Activated naive CD4-positive, alpha-beta T cell treated with anti-CD3 and anti-CD28 coated beads, Interleukin-2, amount 50 U/mL, for 72 hours (primary cell): ENCODE data around the gene CDC42EP3. TPM values are rescaled to one million over a fixed set of nuclear protein-coding genes. Genes with fewer than 3 reads are reported as not detected.

ENCODE experiments used
- ATAC-seq, 2 donors: fragments of 150-1000 bp; cut with Tn5 transposase; 2 replicates each; pipeline ENCODE4 v1.10.0; 2021; ENCODE audit warnings: mild to moderate bottlenecking in 2 of 2, moderate library complexity in 2 of 2
- DNase-seq, 2 donors: peaks; one replicate each; pipeline ENCODE4 v3.0.0; 2021 to 2022; ENCODE audit warnings: low spot score in 2 of 2
- H3K27ac Mint-ChIP-seq, 2 donors: one replicate each; pipeline ENCODE4 v1.8.0; 2022; ENCODE audit warnings: mild to moderate bottlenecking in 2 of 2, mixed read lengths in 2 of 2
- H3K36me3 Mint-ChIP-seq, 2 donors: one replicate each; pipeline ENCODE4 v1.8.0; 2022; ENCODE audit warnings: mixed read lengths in 2 of 2
- H3K9me3 Mint-ChIP-seq, 2 donors: one replicate each; pipeline ENCODE4 v1.8.0; 2022; ENCODE audit warnings: mixed read lengths in 2 of 2
- total RNA-seq, 2 donors: library from RNA; stranded (reverse); gene quantifications; one replicate each; pipeline ENCODE4 v1.2.3, GENCODE V29; 2022

The CDC42EP3 gene
- total RNA-seq, 2 donors from 2014 or later = 11.1 to 12.5 TPM

GRCh38 chr2:37623406-37623805 lies 48.0 kb downstream of the CDC42EP3 start:
- Mint-ChIP-seq H3K36me3 (peaks cover 0 to 23% of the 10 kb centered on the region in 2 donors), H3K9me3 (peaks cover 0 to 14% of the 10 kb centered on the region in 2 donors), H3K27ac (peak overlapping the region; percentile 59 to 98)
- DNase-seq = no peak
- ATAC-seq = peak; percentile 11 to 22

GRCh38 chr2:37622450-37623100 lies 48.9 kb downstream of the CDC42EP3 start:
- no peak for ATAC-seq
- peaks cover 0 to 14% of the 10 kb centered on the region in 2 donors for H3K9me3 Mint-ChIP-seq
- H3K27ac Mint-ChIP-seq = peak overlapping the region in 1 of 2 donors; percentile 89
- no peak for DNase-seq
- H3K36me3 Mint-ChIP-seq = peaks cover 0 to 23% of the 10 kb centered on the region in 2 donors

GRCh38 chr2:37621199-37621598 lies 50.2 kb downstream of the CDC42EP3 start:
- peaks cover 0 to 30% of the 10 kb centered on the region in 2 donors for H3K36me3 Mint-ChIP-seq
- DNase-seq (no peak), ATAC-seq (no peak)
- H3K9me3 Mint-ChIP-seq = peaks cover 0 to 21% of the 10 kb centered on the region in 2 donors
- no peak overlapping the region for H3K27ac Mint-ChIP-seq

- DNase-seq (no peak), ATAC-seq (no peak)
- Mint-ChIP-seq H3K27ac (no peak overlapping the region), H3K36me3 (peaks cover 0 to 28% of the 10 kb centered on the region in 2 donors), H3K9me3 (peaks cover 0 to 20% of the 10 kb centered on the region in 2 donors)
Observed at GRCh38 chr2:37619959-37620300, 51.5 kb downstream of the CDC42EP3 start.

GRCh38 chr2:37619230-37619958 lies 52.0 kb downstream of the CDC42EP3 start:
- Mint-ChIP-seq H3K27ac (peak overlapping the region in 1 of 2 donors; percentile 47), H3K36me3 (peaks cover 0 to 24% of the 10 kb centered on the region in 2 donors), H3K9me3 (peaks cover 0 to 17% of the 10 kb centered on the region in 2 donors)
- ATAC-seq = no peak
- DNase-seq = no peak

- DNase-seq = no peak
- peaks cover 0 to 17% of the 10 kb centered on the region in 2 donors for H3K9me3 Mint-ChIP-seq
- no peak overlapping the region for H3K27ac Mint-ChIP-seq
- peaks cover 0 to 21% of the 10 kb centered on the region in 2 donors for H3K36me3 Mint-ChIP-seq
- no peak for ATAC-seq
Observed at GRCh38 chr2:37618326-37618725, 53.1 kb downstream of the CDC42EP3 start.

GRCh38 chr2:37617119-37617892 lies 54.1 kb downstream of the CDC42EP3 start:
- DNase-seq (no peak), ATAC-seq (no peak)
- H3K9me3 Mint-ChIP-seq = peaks cover 0 to 17% of the 10 kb centered on the region in 2 donors
- H3K27ac Mint-ChIP-seq = no peak overlapping the region
- H3K36me3 Mint-ChIP-seq = peaks cover 0 to 16% of the 10 kb centered on the region in 2 donors

- Mint-ChIP-seq H3K9me3 (peaks cover 0 to 14% of the 10 kb centered on the region in 2 donors), H3K27ac (peak overlapping the region in 1 of 2 donors; percentile 1), H3K36me3 (peaks cover 0 to 11% of the 10 kb centered on the region in 2 donors)
- DNase-seq (no peak), ATAC-seq (peak; percentile 58 to 67)
Observed at GRCh38 chr2:37616677-37617005, 54.8 kb downstream of the CDC42EP3 start.

- Mint-ChIP-seq H3K36me3 (peaks cover 0 to 7% of the 10 kb centered on the region in 2 donors), H3K9me3 (peaks cover 0 to 8% of the 10 kb centered on the region in 2 donors), H3K27ac (peak overlapping the region; percentile 1 to 2)
- DNase-seq (no peak), ATAC-seq (peak in 1 of 2 donors; percentile 58)
Observed at GRCh38 chr2:37615804-37616676, 55.4 kb downstream of the CDC42EP3 start.

GRCh38 chr2:37614061-37614738 lies 57.2 kb downstream of the CDC42EP3 start:
- Mint-ChIP-seq H3K27ac (no peak overlapping the region), H3K9me3 (peaks cover 0 to 7% of the 10 kb centered on the region in 2 donors), H3K36me3 (peaks cover 0 to 7% of the 10 kb centered on the region in 2 donors)
- ATAC-seq (peak; percentile 58 to 64), DNase-seq (no peak)

GRCh38 chr2:37612382-37612781 lies 59.1 kb downstream of the CDC42EP3 start:
- H3K9me3 Mint-ChIP-seq = peaks cover 0 to 6% of the 10 kb centered on the region in 2 donors
- no peak overlapping the region for H3K27ac Mint-ChIP-seq
- peaks cover 0 to 6% of the 10 kb centered on the region in 2 donors for H3K36me3 Mint-ChIP-seq
- no peak for DNase-seq
- ATAC-seq = no peak

- DNase-seq (no peak), ATAC-seq (no peak)
- Mint-ChIP-seq H3K9me3 (peaks cover 4% of the 10 kb centered on the region in 2 donors), H3K27ac (no peak overlapping the region), H3K36me3 (peaks cover under 1 to 5% of the 10 kb centered on the region in 2 donors)
Observed at GRCh38 chr2:37610638-37611289, 60.7 kb downstream of the CDC42EP3 start.

GRCh38 chr2:37609782-37610181 lies 61.7 kb downstream of the CDC42EP3 start:
- no peak for ATAC-seq
- peaks cover 8 to 9% of the 10 kb centered on the region in 2 donors for H3K9me3 Mint-ChIP-seq
- H3K36me3 Mint-ChIP-seq = peaks cover 6 to 11% of the 10 kb centered on the region in 2 donors
- DNase-seq = no peak
- no peak overlapping the region for H3K27ac Mint-ChIP-seq

GRCh38 chr2:37604716-37605115 lies 66.7 kb downstream of the CDC42EP3 start:
- H3K27ac Mint-ChIP-seq = no peak overlapping the region
- H3K36me3 Mint-ChIP-seq = peaks cover 10 to 16% of the 10 kb centered on the region in 2 donors
- DNase-seq = no peak
- H3K9me3 Mint-ChIP-seq = peaks cover 15 to 23% of the 10 kb centered on the region in 2 donors
- ATAC-seq = no peak

GRCh38 chr2:37602702-37603101 lies 68.7 kb downstream of the CDC42EP3 start:
- ATAC-seq (peak in 1 of 2 donors; percentile 51), DNase-seq (no peak)
- Mint-ChIP-seq H3K36me3 (peaks cover 20 to 27% of the 10 kb centered on the region in 2 donors), H3K9me3 (peaks cover 18 to 27% of the 10 kb centered on the region in 2 donors), H3K27ac (no peak overlapping the region)
